HepG2 (cell line): Measurements from ENCODE around the gene RRBP1. TPM values are rescaled to one million over a fixed set of nuclear protein-coding genes. Genes with fewer than 3 reads are reported as not detected.
A peak's percentile ranks its signal among the peaks of the same experiment; 100 is the strongest.

ENCODE experiments used
- AFF4 ChIP-seq: sonication (generic); formaldehyde crosslinking; IDR thresholded peaks from 2 replicates; pipeline ENCODE4 v1.4.0; 2020; ENCODE audit warnings: missing genetic modification reagents
- GTF2F1 ChIP-seq: fragments of 150-350 bp; IDR thresholded peaks from 2 replicates; pipeline ENCODE4 v1.6.1; 2014; ENCODE audit warnings: low read length
- PAF1 ChIP-seq: IDR thresholded peaks from 2 replicates; pipeline ENCODE4 v1.6.1; 2016; ENCODE audit warnings: missing genetic modification reagents, missing compliant biosample characterization
- SKIL ChIP-seq: sonication (generic); formaldehyde crosslinking; IDR thresholded peaks from 2 replicates; pipeline ENCODE4 v1.8.0; 2022; ENCODE audit warnings: missing genetic modification reagents, mild to moderate bottlenecking, moderate library complexity, borderline replicate concordance
- SMAD3 ChIP-seq: sonication (generic); formaldehyde crosslinking; IDR thresholded peaks from 2 replicates; pipeline ENCODE4 v1.4.0; 2020; ENCODE audit warnings: missing genetic modification reagents
- SPEN ChIP-seq: sonication (generic); formaldehyde crosslinking; IDR thresholded peaks from 2 replicates; pipeline ENCODE4 v1.5.1; 2020; ENCODE audit warnings: low read depth, mild to moderate bottlenecking, missing genetic modification reagents
- YY1 ChIP-seq: IDR thresholded peaks from 2 replicates; pipeline ENCODE4 v1.6.1; 2011; ENCODE audit warnings: low read length, low read depth, moderate library complexity, mild to moderate bottlenecking; ENCODE audit not compliant: insufficient read depth, insufficient replicate concordance
- ZNF33B ChIP-seq: sonication (generic); formaldehyde crosslinking; IDR thresholded peaks from 2 replicates; pipeline ENCODE4 v1.5.1; 2020; ENCODE audit warnings: mild to moderate bottlenecking, missing genetic modification reagents
- ZNF616 ChIP-seq: sonication (generic); formaldehyde crosslinking; IDR thresholded peaks from 2 replicates; pipeline ENCODE4 v1.5.0; 2020; ENCODE audit warnings: low read depth, mild to moderate bottlenecking, missing genetic modification reagents
- ZNF619 ChIP-seq: sonication (generic); formaldehyde crosslinking; IDR thresholded peaks from 2 replicates; pipeline ENCODE4 v1.4.0; 2020; ENCODE audit warnings: mild to moderate bottlenecking, missing genetic modification reagents
- ZNF724P ChIP-seq: sonication (generic); formaldehyde crosslinking; IDR thresholded peaks from 2 replicates; pipeline ENCODE4 v1.8.0; 2022; ENCODE audit warnings: missing genetic modification reagents, borderline replicate concordance
- ZNF788 ChIP-seq: sonication (generic); formaldehyde crosslinking; IDR thresholded peaks from 2 replicates; pipeline ENCODE4 v1.5.0; 2020; ENCODE audit warnings: mild to moderate bottlenecking, missing genetic modification reagents, borderline replicate concordance
- ZNF883 ChIP-seq: sonication (generic); formaldehyde crosslinking; IDR thresholded peaks from 2 replicates; pipeline ENCODE4 v1.5.1; 2020; ENCODE audit warnings: mild to moderate bottlenecking, missing genetic modification reagents; ENCODE audit errors: not compliant biosample characterization
- polyA plus RNA-seq, 8 experiments: library from polyadenylated mRNA; depleted of rRNA in 3 of 8; stranded (reverse) in 7 of 8; unstranded in 1 of 8; fragments of >200 nt; fragmentation: Illumina TruSeq in 4 of 8; extraction: Trizol in 4 of 8; gene quantifications; 2 replicates each; pipeline versions ENCODE4 v1.2.1 to v1.2.3, GENCODE V29; 2011 to 2016; ENCODE audit warnings: low read depth in 4 of 8, missing spikeins in 1 of 8, mixed read lengths in 1 of 8; ENCODE audit not compliant: insufficient read depth in 1 of 8
- total RNA-seq, 5 experiments: library from RNA; depleted of rRNA; stranded (reverse); fragments of >200 nt; fragmentation: Illumina TruSeq; extraction: Trizol; gene quantifications; 2 replicates each; pipeline ENCODE4 v1.2.3, GENCODE V29; 2016; ENCODE audit warnings: low read depth in 1 of 5
- TF ChIP-seq, protein P1 (sequence below): sonication (generic); formaldehyde crosslinking; IDR thresholded peaks from 2 replicates; pipeline ENCODE4 v1.8.0; 2022; ENCODE audit warnings: mild to moderate bottlenecking, missing genetic modification reagents, moderate library complexity
- TF ChIP-seq, protein P2 (sequence below): sonication (generic); formaldehyde crosslinking; IDR thresholded peaks from 2 replicates; pipeline ENCODE4 v1.5.1; 2020; ENCODE audit warnings: mild to moderate bottlenecking, missing genetic modification reagents, borderline replicate concordance

RRBP1 gene
- total and polyA plus RNA-seq, 2 of the 13 experiments (the other 11 are each of a cell fraction or from before 2014, with no cell fraction given), result 150 to 222 TPM

GRCh38 chr20:17636523-17637412 lies 45.3 kb downstream of the RRBP1 start (continued):
- TF ChIP-seq GTF2F1, result no peak
- TF ChIP-seq SPEN, result no peak; the same call in 1 of the 2 replicates
- 0 out of 2 replicates have a peak, but pooled peaks have one; percentile 44 for TF ChIP-seq ZNF788 (CRISPR knock-in tag)
- 0 out of 2 replicates have a peak, but pooled peaks have one; percentile 24 for TF ChIP-seq ZNF619 (CRISPR knock-in tag)
- TF ChIP-seq ZNF883 (CRISPR knock-in tag), result peak; percentile 70
- TF ChIP-seq SMAD3 (CRISPR knock-in tag), result no peak
- no peak for TF ChIP-seq AFF4 (CRISPR knock-in tag)
- no peak for TF ChIP-seq YY1
- TF ChIP-seq, protein P1, sequence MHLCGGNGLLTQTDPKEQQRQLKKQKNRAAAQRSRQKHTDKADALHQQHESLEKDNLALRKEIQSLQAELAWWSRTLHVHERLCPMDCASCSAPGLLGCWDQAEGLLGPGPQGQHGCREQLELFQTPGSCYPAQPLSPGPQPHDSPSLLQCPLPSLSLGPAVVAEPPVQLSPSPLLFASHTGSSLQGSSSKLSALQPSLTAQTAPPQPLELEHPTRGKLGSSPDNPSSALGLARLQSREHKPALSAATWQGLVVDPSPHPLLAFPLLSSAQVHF, result no peak
- TF ChIP-seq SKIL (CRISPR knock-in tag), result no peak
- TF ChIP-seq ZNF33B (CRISPR knock-in tag), result no peak
- TF ChIP-seq PAF1 (CRISPR knock-in tag), result peak; percentile 24; the same call in 1 of the 2 replicates
- no peak for TF ChIP-seq ZNF616 (CRISPR knock-in tag)
- 0 out of 2 replicates have a peak, but pooled peaks have one; percentile 30 for TF ChIP-seq ZNF724P (CRISPR knock-in tag)
- TF ChIP-seq, protein P2, sequence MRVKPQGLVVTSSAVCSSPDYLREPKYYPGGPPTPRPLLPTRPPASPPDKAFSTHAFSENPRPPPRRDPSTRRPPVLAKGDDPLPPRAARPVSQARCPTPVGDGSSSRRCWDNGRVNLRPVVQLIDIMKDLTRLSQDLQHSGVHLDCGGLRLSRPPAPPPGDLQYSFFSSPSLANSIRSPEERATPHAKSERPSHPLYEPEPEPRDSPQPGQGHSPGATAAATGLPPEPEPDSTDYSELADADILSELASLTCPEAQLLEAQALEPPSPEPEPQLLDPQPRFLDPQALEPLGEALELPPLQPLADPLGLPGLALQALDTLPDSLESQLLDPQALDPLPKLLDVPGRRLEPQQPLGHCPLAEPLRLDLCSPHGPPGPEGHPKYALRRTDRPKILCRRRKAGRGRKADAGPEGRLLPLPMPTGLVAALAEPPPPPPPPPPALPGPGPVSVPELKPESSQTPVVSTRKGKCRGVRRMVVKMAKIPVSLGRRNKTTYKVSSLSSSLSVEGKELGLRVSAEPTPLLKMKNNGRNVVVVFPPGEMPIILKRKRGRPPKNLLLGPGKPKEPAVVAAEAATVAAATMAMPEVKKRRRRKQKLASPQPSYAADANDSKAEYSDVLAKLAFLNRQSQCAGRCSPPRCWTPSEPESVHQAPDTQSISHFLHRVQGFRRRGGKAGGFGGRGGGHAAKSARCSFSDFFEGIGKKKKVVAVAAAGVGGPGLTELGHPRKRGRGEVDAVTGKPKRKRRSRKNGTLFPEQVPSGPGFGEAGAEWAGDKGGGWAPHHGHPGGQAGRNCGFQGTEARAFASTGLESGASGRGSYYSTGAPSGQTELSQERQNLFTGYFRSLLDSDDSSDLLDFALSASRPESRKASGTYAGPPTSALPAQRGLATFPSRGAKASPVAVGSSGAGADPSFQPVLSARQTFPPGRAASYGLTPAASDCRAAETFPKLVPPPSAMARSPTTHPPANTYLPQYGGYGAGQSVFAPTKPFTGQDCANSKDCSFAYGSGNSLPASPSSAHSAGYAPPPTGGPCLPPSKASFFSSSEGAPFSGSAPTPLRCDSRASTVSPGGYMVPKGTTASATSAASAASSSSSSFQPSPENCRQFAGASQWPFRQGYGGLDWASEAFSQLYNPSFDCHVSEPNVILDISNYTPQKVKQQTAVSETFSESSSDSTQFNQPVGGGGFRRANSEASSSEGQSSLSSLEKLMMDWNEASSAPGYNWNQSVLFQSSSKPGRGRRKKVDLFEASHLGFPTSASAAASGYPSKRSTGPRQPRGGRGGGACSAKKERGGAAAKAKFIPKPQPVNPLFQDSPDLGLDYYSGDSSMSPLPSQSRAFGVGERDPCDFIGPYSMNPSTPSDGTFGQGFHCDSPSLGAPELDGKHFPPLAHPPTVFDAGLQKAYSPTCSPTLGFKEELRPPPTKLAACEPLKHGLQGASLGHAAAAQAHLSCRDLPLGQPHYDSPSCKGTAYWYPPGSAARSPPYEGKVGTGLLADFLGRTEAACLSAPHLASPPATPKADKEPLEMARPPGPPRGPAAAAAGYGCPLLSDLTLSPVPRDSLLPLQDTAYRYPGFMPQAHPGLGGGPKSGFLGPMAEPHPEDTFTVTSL (CRISPR knock-in tag), result no peak
